HepG2 (cell line): ENCODE data around the gene AUP1. TPM values are rescaled to one million over a fixed set of nuclear protein-coding genes. Genes with fewer than 3 reads are reported as not detected.

Experiments
- BATF2 ChIP-seq: sonication (generic); formaldehyde crosslinking; IDR thresholded peaks from 2 replicates; pipeline ENCODE4 v1.8.0; 2022; ENCODE audit warnings: mild to moderate bottlenecking, missing genetic modification reagents, moderate library complexity
- CEBPB ChIP-seq: IDR thresholded peaks from 2 replicates; pipeline ENCODE4 v1.6.1; 2011; ENCODE audit warnings: low read depth, low read length, improper control_type of control experiment, borderline replicate concordance
- CHCHD3 ChIP-seq: sonication (generic); formaldehyde crosslinking; IDR thresholded peaks from 2 replicates; pipeline ENCODE4 v1.8.0; 2022; ENCODE audit warnings: mild to moderate bottlenecking, missing genetic modification reagents, moderate library complexity
- GPBP1L1 ChIP-seq: sonication (generic); formaldehyde crosslinking; IDR thresholded peaks from 2 replicates; pipeline ENCODE4 v1.5.0; 2020; ENCODE audit warnings: mild to moderate bottlenecking, missing genetic modification reagents
- HNRNPH1 ChIP-seq: fragments of 200-400 bp; formaldehyde crosslinking; optimal IDR thresholded peaks from 2 replicates; pipeline ENCODE3; 2017; ENCODE audit warnings: mild to moderate bottlenecking, low read depth, low read length
- HNRNPK ChIP-seq: fragments of 200-400 bp; formaldehyde crosslinking; IDR thresholded peaks from 2 replicates; pipeline ENCODE4 v1.6.1; 2018; ENCODE audit warnings: low read length, low read depth, moderate library complexity, mild to moderate bottlenecking; ENCODE audit not compliant: poor library complexity, severe bottlenecking
- HNRNPLL ChIP-seq: fragments of 200-400 bp; formaldehyde crosslinking; IDR thresholded peaks from 2 replicates; pipeline ENCODE4 v1.6.1; 2017; ENCODE audit warnings: mild to moderate bottlenecking, low read depth, low read length; ENCODE audit not compliant: poor library complexity, severe bottlenecking
- KLF16 ChIP-seq, 2 experiments: sonication (generic) in 1 of 2; formaldehyde crosslinking in 1 of 2; IDR thresholded peaks; 2 replicates each; pipeline versions ENCODE4 v1.6.1 to v1.8.0; 2016 to 2023; ENCODE audit warnings: missing genetic modification reagents in 2 of 2, missing compliant biosample characterization in 1 of 2
- LCORL ChIP-seq, 2 experiments: fragments of 450-650 bp in 1 of 2; sonication (generic) in 1 of 2; formaldehyde crosslinking in 1 of 2; IDR thresholded peaks; 2 replicates each; pipeline versions ENCODE4 v1.5.0 to v1.6.1; 2017 to 2020; ENCODE audit warnings: antibody characterized with exemption in 1 of 2, missing genetic modification reagents in 1 of 2
- MTF1 ChIP-seq: sonication (generic); formaldehyde crosslinking; IDR thresholded peaks from 2 replicates; pipeline ENCODE4 v1.5.0; 2020; ENCODE audit warnings: missing genetic modification reagents
- MTF2 ChIP-seq: sonication (generic); formaldehyde crosslinking; IDR thresholded peaks from 2 replicates; pipeline ENCODE4 v1.5.0; 2020; ENCODE audit warnings: missing genetic modification reagents, borderline replicate concordance
- MZF1 ChIP-seq: sonication (generic); formaldehyde crosslinking; IDR thresholded peaks from 2 replicates; pipeline ENCODE4 v1.8.1; 2023; ENCODE audit warnings: mild to moderate bottlenecking, missing genetic modification reagents, borderline replicate concordance
- POGZ ChIP-seq: sonication (generic); formaldehyde crosslinking; IDR thresholded peaks from 2 replicates; pipeline ENCODE4 v1.4.0; 2020; ENCODE audit warnings: mild to moderate bottlenecking, missing genetic modification reagents
- POLR2AphosphoS2 ChIP-seq: IDR thresholded peaks from 2 replicates; pipeline ENCODE4 v1.6.1; 2011; ENCODE audit warnings: low read depth, low read length, improper control_type of control experiment
- RBFOX2 ChIP-seq: fragments of 200-400 bp; formaldehyde crosslinking; IDR thresholded peaks from 2 replicates; pipeline ENCODE4 v1.6.1; 2017; ENCODE audit warnings: low read depth, mild to moderate bottlenecking, low read length
- RORA ChIP-seq: sonication (generic); formaldehyde crosslinking; IDR thresholded peaks from 2 replicates; pipeline ENCODE4 v1.5.0; 2020; ENCODE audit warnings: mild to moderate bottlenecking, missing genetic modification reagents, moderate library complexity
- THAP9 ChIP-seq: sonication (generic); formaldehyde crosslinking; IDR thresholded peaks from 2 replicates; pipeline ENCODE4; 2020; ENCODE audit warnings: missing genetic modification reagents, mild to moderate bottlenecking, borderline replicate concordance
- TOE1 ChIP-seq: sonication (generic); formaldehyde crosslinking; IDR thresholded peaks from 2 replicates; pipeline ENCODE4 v1.4.0; 2020; ENCODE audit warnings: mild to moderate bottlenecking, missing genetic modification reagents
- ZBTB33 ChIP-seq: sonication (generic); formaldehyde crosslinking; IDR thresholded peaks from 2 replicates; pipeline ENCODE4 v1.4.0; 2020; ENCODE audit warnings: missing genetic modification reagents
- ZNF550 ChIP-seq: sonication (generic); formaldehyde crosslinking; IDR thresholded peaks from 2 replicates; pipeline ENCODE4 v1.4.0; 2020; ENCODE audit warnings: mild to moderate bottlenecking, missing genetic modification reagents, borderline replicate concordance
- ZNF766 ChIP-seq: sonication (generic); formaldehyde crosslinking; IDR thresholded peaks from 2 replicates; pipeline ENCODE4 v1.5.0; 2020; ENCODE audit warnings: missing genetic modification reagents, borderline replicate concordance
- ZNF790 ChIP-seq: sonication (generic); formaldehyde crosslinking; IDR thresholded peaks from 2 replicates; pipeline ENCODE4 v1.8.0; 2022; ENCODE audit warnings: missing genetic modification reagents, mild to moderate bottlenecking, borderline replicate concordance
- polyA plus RNA-seq, 8 experiments: library from polyadenylated mRNA; depleted of rRNA in 3 of 8; stranded (reverse) in 7 of 8; unstranded in 1 of 8; fragments of >200 nt; fragmentation: Illumina TruSeq in 4 of 8; extraction: Trizol in 4 of 8; gene quantifications; 2 replicates each; pipeline versions ENCODE4 v1.2.1 to v1.2.3, GENCODE V29; 2011 to 2016; ENCODE audit warnings: low read depth in 4 of 8, missing spikeins in 1 of 8, mixed read lengths in 1 of 8; ENCODE audit not compliant: insufficient read depth in 1 of 8
- total RNA-seq, 5 experiments: library from RNA; depleted of rRNA; stranded (reverse); fragments of >200 nt; fragmentation: Illumina TruSeq; extraction: Trizol; gene quantifications; 2 replicates each; pipeline ENCODE4 v1.2.3, GENCODE V29; 2016; ENCODE audit warnings: low read depth in 1 of 5

The AUP1 gene
- total and polyA plus RNA-seq, 2 of the 13 experiments (the other 11 are each of a cell fraction or from before 2014, with no cell fraction given), result 174 to 267 TPM

- TF ChIP-seq LCORL (IDR thresholded peaks at IDR 0.05) (no peak), LCORL (CRISPR knock-in tag; IDR thresholded peaks at IDR 0.05) (0 out of 2 replicates have a peak, but pooled peaks have one; percentile 5), ZNF790 (CRISPR knock-in tag) (no peak), GPBP1L1 (CRISPR knock-in tag) (no peak), ZNF766 (no peak), ZBTB33 (CRISPR knock-in tag) (peak; percentile 6; the same call in 1 of the 2 replicates), RORA (CRISPR knock-in tag) (no peak), CEBPB (no peak), KLF16 (CRISPR knock-in tag; IDR thresholded peaks at IDR 0.05) (no peak), POGZ (no peak), ZNF550 (CRISPR knock-in tag) (no peak), MTF2 (CRISPR knock-in tag) (no peak), BATF2 (CRISPR knock-in tag) (0 out of 2 replicates have a peak, but pooled peaks have one; percentile 63), MZF1 (CRISPR knock-in tag) (no peak), HNRNPH1 (no peak), HNRNPLL (peak; percentile 1), POLR2AphosphoS2 (no peak), THAP9 (CRISPR knock-in tag) (no peak), TOE1 (CRISPR knock-in tag) (0 out of 2 replicates have a peak, but pooled peaks have one; percentile 3), MTF1 (CRISPR knock-in tag) (no peak), CHCHD3 (CRISPR knock-in tag) (no peak), RBFOX2 (no peak; the same call in 1 of the 2 replicates), HNRNPK (peak; percentile 82)
Observed at GRCh38 chr2:74513605-74514367, 15.7 kb downstream of the AUP1 start (continued).
